ENCODE measurements around the gene RNF175.

RNF175 gene

GRCh38 chr4:153791746-153792617, 32.2 kb upstream of the RNF175 start:
- H3K27me3 ChIP-seq = peaks cover 0 to 78% of the 10 kb centered on the region in 2 donors
- peak; percentile 62 to 77 for DNase-seq
- peaks cover 0 to 51% (median 36%) of the 10 kb centered on the region in 4 donors for H3K4me1 ChIP-seq
- no peaks in the 10 kb centered on the region for H3K36me3 ChIP-seq
- H3K27ac ChIP-seq = no peak overlapping the region
- no peaks in the 10 kb centered on the region for H3K9me3 ChIP-seq
- peak overlapping the region; percentile 7 to 27 for H3K4me3 ChIP-seq
- intact Hi-C loops (cut with DNase I; ENCODE audit: low total_unique reads) = no loop called here
- no peak for TF ChIP-seq CTCF (IDR thresholded peaks at IDR 0.05)

GRCh38 chr4:153790962-153791551, 31.2 kb upstream of the RNF175 start:
- H3K27ac ChIP-seq = peak overlapping the region in 1 of 2 donors; percentile 47
- H3K36me3 ChIP-seq = no peaks in the 10 kb centered on the region
- H3K27me3 ChIP-seq = peaks cover 0 to 87% of the 10 kb centered on the region in 2 donors
- no peak for TF ChIP-seq CTCF (IDR thresholded peaks at IDR 0.05)
- no peaks in the 10 kb centered on the region for H3K9me3 ChIP-seq
- peak in 1 of 2 donors; percentile 55 for DNase-seq
- H3K4me3 ChIP-seq = peak overlapping the region; percentile 41
- intact Hi-C loops (cut with DNase I; ENCODE audit: low total_unique reads) = no loop called here
- peaks cover 0 to 51% (median 36%) of the 10 kb centered on the region in 4 donors for H3K4me1 ChIP-seq

GRCh38 chr4:153790500-153790865, 30.7 kb upstream of the RNF175 start:
- Histone ChIP-seq H3K36me3 (no peaks in the 10 kb centered on the region), H3K27ac (peak overlapping the region in 1 of 2 donors; percentile 47), H3K4me1 (peaks cover 0 to 51% (median 36%) of the 10 kb centered on the region in 4 donors), H3K9me3 (no peaks in the 10 kb centered on the region), H3K4me3 (peak overlapping the region; percentile 41), H3K27me3 (peaks cover 0 to 85% of the 10 kb centered on the region in 2 donors)
- intact Hi-C loops (cut with DNase I; ENCODE audit: low total_unique reads) = no loop called here
- TF ChIP-seq CTCF (IDR thresholded peaks at IDR 0.05) = no peak
- DNase-seq = no peak

GRCh38 chr4:153789741-153790499, 30.1 kb upstream of the RNF175 start:
- TF ChIP-seq CTCF (IDR thresholded peaks at IDR 0.05) = no peak
- H3K27me3 ChIP-seq = peaks cover 0 to 80% of the 10 kb centered on the region in 2 donors
- no peaks in the 10 kb centered on the region for H3K9me3 ChIP-seq
- peaks cover 0 to 51% (median 36%) of the 10 kb centered on the region in 4 donors for H3K4me1 ChIP-seq
- peak overlapping the region; percentile 41 for H3K4me3 ChIP-seq
- intact Hi-C loops (cut with DNase I; ENCODE audit: low total_unique reads) = no loop called here
- peak in 1 of 2 donors; percentile 23 for DNase-seq
- peak overlapping the region; percentile 30 to 43 for H3K27ac ChIP-seq
- H3K36me3 ChIP-seq = no peaks in the 10 kb centered on the region

- peak within 1 kb of the TSS; percentile 38 to 41 for H3K4me3 ChIP-seq
- peak in 1 of 2 donors; percentile 47 for DNase-seq
- no peaks in the 10 kb centered on the region for H3K9me3 ChIP-seq
- no peaks in the 10 kb centered on the region for H3K36me3 ChIP-seq
- H3K4me1 ChIP-seq = peaks cover 0 to 51% (median 36%) of the 10 kb centered on the region in 4 donors
- intact Hi-C loops (cut with DNase I; ENCODE audit: low total_unique reads) = no loop called here
- H3K27ac ChIP-seq = peak within 1 kb of the TSS; percentile 30 to 43
- peaks cover 0 to 76% of the 10 kb centered on the region in 2 donors for H3K27me3 ChIP-seq
- TF ChIP-seq CTCF (IDR thresholded peaks at IDR 0.05) = no peak
Measured at GRCh38 chr4:153788413-153789276, 28.8 kb upstream of the RNF175 start, which contains the start of gene SFRP2. TSS of gene SFRP2 (minus strand) at chr4:153789083. CDS start at chr4:153788835, 248 bp downstream.
